Kidney (tissue), 14 donors: ENCODE data around the gene IL3RA. TPM values are rescaled to one million over a fixed set of nuclear protein-coding genes. Genes with fewer than 3 reads are reported as not detected.
A peak's percentile ranks its signal among the peaks of the same experiment; 100 is the strongest.

Source experiments
- DNase-seq, 5 donors: peaks; one replicate each; pipeline ENCODE4 v3.0.0-alpha.2; 2013 to 2020
- FAIRE-seq: peaks from 2 replicates; lab custom pipeline; 2012; peaks lifted over from hg19 to GRCh38; lab: Jason Lieb, UNC
- H3K27ac ChIP-seq, 2 donors: one replicate each; pipeline ENCODE4 v1.7.0; 2013; ENCODE audit warnings: low read depth in 2 of 2, low read length in 2 of 2, inconsistent platforms in 1 of 2
- H3K27me3 ChIP-seq: one replicate; pipeline ENCODE4 v1.7.1; 2013; ENCODE audit warnings: low read length, inconsistent platforms; ENCODE audit not compliant: control insufficient read depth, insufficient read depth
- H3K36me3 ChIP-seq, 3 donors: one replicate each; pipeline versions ENCODE4 v1.7.0 to v1.7.1; 2013; ENCODE audit warnings: low read length in 3 of 3, control low read depth in 1 of 3, inconsistent platforms in 1 of 3; ENCODE audit not compliant: insufficient read depth in 3 of 3, control insufficient read depth in 2 of 3
- H3K4me1 ChIP-seq, 3 donors: one replicate each; pipeline versions ENCODE4 v1.7.0 to v1.7.1; 2013; ENCODE audit warnings: low read length in 3 of 3, inconsistent platforms in 1 of 3, low read depth in 1 of 3; ENCODE audit not compliant: control insufficient read depth in 2 of 3, insufficient read depth in 2 of 3
- H3K4me3 ChIP-seq, 3 donors: one replicate each; pipeline versions ENCODE4 v1.7.0 to v1.8.1; 2013; ENCODE audit warnings: low read length in 3 of 3, control low read depth in 1 of 3, inconsistent platforms in 1 of 3
- H3K9ac ChIP-seq, 3 donors: one replicate each; pipeline versions ENCODE4 v1.7.0 to v1.7.1; 2013; ENCODE audit warnings: low read length in 3 of 3, control low read depth in 1 of 3, inconsistent platforms in 1 of 3
- H3K9me3 ChIP-seq, 3 donors: one replicate each; pipeline versions ENCODE4 v1.7.0 to v1.7.1; 2013; ENCODE audit warnings: low read length in 3 of 3, control low read depth in 1 of 3, inconsistent platforms in 1 of 3; ENCODE audit not compliant: control insufficient read depth in 2 of 3, insufficient read depth in 1 of 3
- CTCF ChIP-seq: IDR thresholded peaks from 3 replicates; pipeline ENCODE4 v1.5.1; 2012; ENCODE audit warnings: mild to moderate bottlenecking, moderate library complexity, borderline replicate concordance; ENCODE audit not compliant: insufficient read depth; ENCODE audit errors: extremely low read depth
- intact Hi-C: fragments of 100-400 bp; cut with DNase I; formaldehyde crosslinking; loops from one replicate; pipeline ENCODE4 v1.11.1; 2022
- polyA plus RNA-seq: library from polyadenylated mRNA; stranded (reverse); fragments of 350-450 nt; fragmentation: Illumina TruSeq; extraction: RNeasy Lipid Tissue Mini Kit (QIAGEN cat#74804); gene quantifications from one replicate; pipeline ENCODE4 v1.2.3, GENCODE V29; 2014; ENCODE audit warnings: low read depth, low replicate concordance; ENCODE audit not compliant: insufficient read depth
- total RNA-seq: library from RNA; stranded (reverse); fragmentation: NEBNext Ultra II Directional; extraction: Animal tissue kit (Norgen Biotek cat#: 25700); gene quantifications from one replicate; pipeline ENCODE4 v1.2.1, GENCODE V29; 2021
- donor health status: control.
- donor health status: control.
- donor health status: control.
- donor health status: control.
- donor health status: control.
- donor health status: DM: yes; HTN: yes; CAD: no.
- donor health status: Normal renal cell carcinoma (clear cell type).

IL3RA gene
- total and polyA plus RNA-seq, 2 donors from 2014 or later, result 4.6 to 10.2 TPM

DNA sequence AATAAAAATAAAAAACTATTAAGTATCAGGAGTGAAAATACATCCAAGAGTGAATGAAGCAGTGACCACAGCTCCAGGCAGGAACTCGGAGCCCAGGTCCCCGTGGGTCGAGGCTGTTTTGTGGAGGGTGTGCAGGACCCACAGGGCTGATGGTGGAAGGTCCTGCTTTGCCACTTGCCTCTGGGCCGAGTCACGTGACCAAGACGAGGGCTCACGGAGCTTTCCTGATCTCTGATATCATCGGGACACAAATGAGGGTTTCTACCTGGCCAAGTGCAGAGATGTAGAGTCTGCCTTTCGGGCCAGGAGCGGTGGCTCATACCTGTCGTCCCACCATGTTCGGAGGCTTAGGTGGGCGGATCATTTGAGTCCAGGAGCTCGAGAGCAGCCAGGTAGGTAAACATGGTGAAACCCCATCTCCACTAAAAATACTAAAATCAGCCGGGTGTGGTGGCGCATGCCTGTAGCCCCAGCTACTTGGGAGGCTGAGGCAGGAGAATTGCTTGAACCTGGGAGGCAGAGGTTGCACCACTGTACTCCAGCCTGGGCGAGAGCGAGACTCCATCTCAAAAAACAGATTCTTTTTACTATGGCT lies 48.2 kb downstream of the IL3RA start:
- Histone ChIP-seq H3K9me3 (no peaks in the 10 kb centered on the region), H3K4me1 (peaks cover 0 to 14% (median 4%) of the 10 kb centered on the region in 3 donors), H3K36me3 (peaks cover 7 to 52% (median 39%) of the 10 kb centered on the region in 3 donors), H3K27me3 (no peaks in the 10 kb centered on the region), H3K27ac (no peak overlapping the region), H3K9ac (no peak overlapping the region), H3K4me3 (no peak overlapping the region)
- intact Hi-C loops, result no loop called here
- DNase-seq, result peak in 2 of 5 donors; percentile 41 to 71
- TF ChIP-seq CTCF, result no peak
- FAIRE-seq, result no peak

DNA sequence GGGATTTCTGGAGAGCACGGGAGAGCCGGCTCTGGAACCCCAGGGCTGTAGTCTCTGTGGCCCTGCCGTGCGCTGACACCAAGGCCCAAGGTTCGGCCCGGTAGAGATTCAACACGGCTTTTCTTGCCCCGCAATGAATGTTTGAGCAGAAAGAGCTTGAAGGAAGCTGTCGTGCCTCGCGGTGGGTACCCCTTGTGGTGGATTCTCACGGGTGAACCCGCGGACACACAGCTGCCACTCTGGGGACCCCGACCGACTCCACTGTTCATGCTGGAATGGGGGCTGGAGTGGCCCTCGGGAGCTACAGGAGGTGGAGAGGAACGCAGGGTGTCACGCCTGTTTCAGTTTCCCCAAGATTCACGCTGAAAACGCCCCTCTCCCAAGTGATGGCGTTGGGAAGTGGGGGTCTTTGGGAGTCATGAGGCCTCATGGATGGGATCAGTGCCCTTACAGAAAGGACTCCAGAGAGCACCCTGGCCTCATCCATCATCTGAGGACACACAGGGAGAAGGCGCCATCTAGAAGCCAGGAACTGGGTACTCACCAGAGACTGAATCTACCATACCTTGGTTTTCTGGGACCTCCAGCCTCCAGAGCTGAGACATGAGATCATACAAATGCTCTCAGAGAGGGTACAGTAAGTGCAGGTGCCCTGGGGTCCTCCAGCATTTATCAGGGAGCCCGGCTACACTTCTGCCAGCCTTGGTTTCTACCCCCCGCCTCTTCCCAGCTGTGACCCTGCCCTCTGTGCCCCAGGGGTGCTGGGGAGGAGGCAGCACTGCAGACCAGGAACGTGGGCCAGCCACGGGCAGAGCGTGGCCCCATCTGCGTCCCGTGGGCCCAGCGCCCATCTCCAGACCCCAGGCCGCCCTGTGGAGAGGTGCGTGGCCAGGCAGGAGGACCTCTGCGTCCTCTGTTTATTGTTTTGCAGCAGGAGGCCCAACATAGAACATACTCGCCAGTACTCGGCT lies 49.0 kb downstream of the IL3RA start:
- Histone ChIP-seq H3K36me3 (peaks cover 7 to 56% (median 39%) of the 10 kb centered on the region in 3 donors), H3K9me3 (no peaks in the 10 kb centered on the region), H3K9ac (no peak overlapping the region), H3K27me3 (no peaks in the 10 kb centered on the region), H3K4me3 (no peak overlapping the region), H3K4me1 (peaks cover 0 to 18% (median 5%) of the 10 kb centered on the region in 3 donors), H3K27ac (no peak overlapping the region)
- intact Hi-C loops, result no loop called here
- no peak for TF ChIP-seq CTCF
- DNase-seq (peak in 2 of 5 donors; percentile 33 to 73), FAIRE-seq (no peak)

DNA sequence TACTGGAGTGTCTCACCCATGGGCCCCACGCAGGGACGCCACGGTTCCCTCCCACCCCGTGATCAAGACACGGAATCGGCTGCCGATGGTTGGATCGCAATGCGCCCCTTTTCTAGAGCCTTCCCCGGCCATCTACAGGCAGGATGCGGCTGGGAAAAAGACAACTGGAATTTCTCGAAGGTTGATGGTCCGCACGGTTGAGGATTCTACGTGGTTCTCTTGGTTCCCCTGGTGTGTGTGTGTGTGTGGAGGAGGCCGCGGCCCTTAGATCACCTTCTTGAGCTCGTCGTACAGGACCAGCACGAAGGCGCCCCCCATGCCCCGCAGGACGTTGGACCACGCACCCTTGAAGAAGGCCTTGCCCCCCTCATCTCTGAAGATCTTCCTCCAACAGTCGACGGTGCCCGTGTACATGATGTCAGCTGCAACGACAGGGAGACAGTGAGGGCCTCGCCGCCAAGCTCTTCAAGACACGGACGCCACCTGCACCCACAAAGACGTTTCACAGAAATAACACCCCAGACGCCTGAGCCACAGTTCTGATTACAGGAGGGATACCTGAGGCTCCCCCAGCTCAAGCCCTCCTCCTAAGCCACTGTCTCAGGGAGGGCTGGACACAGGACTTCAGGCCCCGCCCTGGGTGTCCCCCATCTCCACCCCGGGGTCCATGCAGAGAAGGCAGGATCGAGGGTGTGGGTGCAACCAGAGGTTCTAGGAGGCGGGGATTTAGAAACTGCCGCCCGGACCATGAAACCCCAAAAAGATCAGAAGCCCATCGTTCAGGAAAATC lies 49.9 kb downstream of the IL3RA start:
- Histone ChIP-seq H3K36me3 (peaks cover 7 to 61% (median 39%) of the 10 kb centered on the region in 3 donors), H3K4me1 (peaks cover 0 to 21% (median 8%) of the 10 kb centered on the region in 3 donors), H3K9me3 (no peaks in the 10 kb centered on the region), H3K27me3 (no peaks in the 10 kb centered on the region), H3K27ac (no peak overlapping the region), H3K4me3 (no peak overlapping the region), H3K9ac (no peak overlapping the region)
- intact Hi-C loops, result no loop called here
- DNase-seq (peak in 2 of 5 donors; percentile 36 to 75), FAIRE-seq (no peak)
- TF ChIP-seq CTCF, result no peak
